ENCODE data around the gene SARM1.
"Not testable (repeated sequence)": the region's sequence is repeated elsewhere in the genome, so short reads cannot be mapped to it uniquely, and the experiment has no call there.

The SARM1 gene

DNA sequence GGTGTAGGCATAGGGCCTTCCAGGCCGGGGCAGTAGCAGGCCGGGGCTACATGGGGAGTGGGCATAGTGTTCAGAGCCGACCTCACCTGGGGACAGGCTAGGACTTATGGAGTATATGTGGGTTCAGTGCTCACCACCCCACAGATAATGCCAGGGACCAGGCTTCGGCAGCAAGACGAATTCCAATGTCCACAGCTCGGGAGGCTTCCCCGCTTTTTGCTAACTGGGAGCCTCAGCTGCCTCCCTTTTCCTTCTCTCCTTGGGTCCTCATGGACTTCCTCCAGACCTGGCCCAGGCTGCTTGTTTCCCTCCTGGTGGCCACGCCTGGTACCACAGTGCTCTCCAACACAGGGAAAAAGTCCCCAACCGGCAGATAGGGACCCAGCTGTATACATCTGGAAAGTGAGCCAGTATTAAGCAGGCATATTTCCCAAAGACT, 54.6 kb downstream of the SARM1 start:
- DNase-seq (ENCODE audit: low spot score): no peak

DNA sequence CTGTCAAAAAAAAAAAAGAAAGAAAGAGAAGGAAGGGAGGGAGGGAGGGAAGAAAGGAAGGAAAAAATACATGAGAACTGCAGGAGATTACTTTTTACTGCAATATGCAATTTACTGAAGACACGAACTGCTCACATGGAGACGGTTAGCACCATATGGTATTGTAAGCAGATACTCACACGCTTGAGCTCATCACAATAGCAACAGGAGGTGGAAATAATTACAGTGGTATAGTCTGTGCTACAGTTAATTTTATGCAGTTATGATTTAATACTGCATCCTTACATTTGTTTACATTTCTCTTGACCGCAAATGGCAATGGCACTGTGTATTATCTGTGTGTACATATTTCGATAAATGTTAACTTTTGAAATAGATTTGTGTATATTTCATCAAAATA, 55.9 kb downstream of the SARM1 start:
- no peak for DNase-seq (ENCODE audit: low spot score)

DNA sequence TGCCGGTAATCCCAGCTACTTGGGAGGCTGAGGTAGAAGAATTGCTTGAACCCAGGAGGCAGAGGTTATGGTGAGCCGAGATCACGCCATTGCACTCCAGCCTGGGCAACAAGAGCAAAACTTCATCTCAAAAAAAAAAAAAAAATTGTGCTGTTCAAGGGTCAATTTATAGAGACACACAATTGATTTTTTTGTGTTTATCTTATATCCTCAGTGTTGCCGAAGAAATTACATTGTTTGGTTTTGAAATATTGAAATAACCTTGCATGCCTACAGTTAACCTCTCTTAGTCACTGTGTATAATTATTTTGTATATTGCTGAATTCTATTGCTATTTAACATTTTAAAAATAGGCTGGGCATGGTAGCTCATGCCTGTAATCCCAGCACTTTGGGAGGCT, 56.5 kb downstream of the SARM1 start:
- not testable (repeated sequence) for DNase-seq (ENCODE audit: low spot score)

DNA sequence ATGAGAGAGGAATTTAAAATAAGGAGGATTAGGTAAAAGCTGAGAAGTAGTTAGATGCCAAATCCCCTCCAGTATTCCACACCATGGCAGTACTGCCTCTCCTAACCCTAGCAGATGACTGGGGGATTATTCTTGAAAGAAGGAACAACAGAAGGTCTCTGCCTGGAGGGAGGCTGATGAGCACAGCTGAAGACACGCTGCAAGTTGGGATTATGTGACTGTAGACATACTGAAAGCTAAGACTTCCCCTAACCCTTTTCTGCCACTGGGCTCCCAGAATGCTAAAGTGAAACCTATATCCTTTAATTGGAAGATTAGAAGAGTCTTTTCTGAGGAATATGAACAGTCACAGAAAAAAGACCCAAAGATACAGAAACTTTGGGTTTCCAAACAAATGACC, 62.2 kb downstream of the SARM1 start:
- no peak for DNase-seq (ENCODE audit: low spot score)

DNA sequence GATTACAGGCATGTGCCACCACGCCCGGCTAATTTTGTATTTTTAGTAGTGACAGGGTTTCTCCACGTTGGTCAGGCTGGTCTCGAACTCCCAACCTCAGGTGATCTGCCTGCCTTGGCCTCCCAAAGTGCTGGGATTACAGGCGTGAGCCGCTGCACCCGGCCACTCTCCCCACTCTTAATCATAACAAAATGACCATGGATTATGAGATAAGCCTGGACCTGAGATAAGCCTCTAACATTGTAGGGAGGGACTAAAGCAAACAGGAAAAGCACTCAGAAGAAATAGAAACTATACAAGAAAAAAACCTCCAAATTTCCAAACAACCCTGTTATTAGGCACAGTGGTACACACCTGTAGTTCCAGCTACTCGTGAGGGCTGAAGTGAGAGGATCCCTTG, 62.8 kb downstream of the SARM1 start:
- DNase-seq (ENCODE audit: low spot score): not testable (repeated sequence)

DNA sequence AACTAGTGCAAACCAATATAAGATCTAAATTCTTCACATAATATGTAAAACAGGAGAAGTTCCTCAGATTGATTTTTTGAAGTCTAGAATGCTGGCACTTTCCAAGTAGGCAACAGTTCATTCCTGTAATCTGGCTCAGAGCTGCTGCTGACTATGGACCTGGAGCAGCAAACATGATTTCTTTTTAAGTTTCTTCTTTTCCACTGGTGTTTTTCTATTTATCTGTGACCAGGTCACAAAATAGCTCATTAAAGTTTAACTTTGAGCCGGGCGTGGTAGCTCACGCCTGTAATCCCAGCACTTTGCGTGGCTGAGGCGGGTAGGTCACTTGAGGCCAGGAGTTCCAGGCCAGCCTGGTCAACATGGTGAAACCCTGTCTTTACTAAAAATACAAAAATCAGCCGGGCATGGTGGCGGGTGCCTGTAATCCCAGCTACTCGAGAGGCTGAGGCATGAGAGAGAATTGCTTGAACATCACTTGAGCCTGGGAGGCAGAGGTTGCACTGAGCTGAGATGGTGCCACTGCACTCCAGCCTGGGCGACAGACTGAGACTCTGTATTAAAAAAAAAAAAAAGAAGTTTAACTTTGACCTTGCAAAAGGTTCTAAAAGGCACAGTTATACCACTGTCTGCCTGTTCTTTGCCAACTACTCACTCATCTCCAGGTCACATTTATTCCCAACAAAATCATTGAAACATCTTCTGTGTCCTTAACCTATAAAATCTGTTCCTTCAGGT, 72.6 kb downstream of the SARM1 start:
- no peak for DNase-seq (ENCODE audit: low spot score)

DNA sequence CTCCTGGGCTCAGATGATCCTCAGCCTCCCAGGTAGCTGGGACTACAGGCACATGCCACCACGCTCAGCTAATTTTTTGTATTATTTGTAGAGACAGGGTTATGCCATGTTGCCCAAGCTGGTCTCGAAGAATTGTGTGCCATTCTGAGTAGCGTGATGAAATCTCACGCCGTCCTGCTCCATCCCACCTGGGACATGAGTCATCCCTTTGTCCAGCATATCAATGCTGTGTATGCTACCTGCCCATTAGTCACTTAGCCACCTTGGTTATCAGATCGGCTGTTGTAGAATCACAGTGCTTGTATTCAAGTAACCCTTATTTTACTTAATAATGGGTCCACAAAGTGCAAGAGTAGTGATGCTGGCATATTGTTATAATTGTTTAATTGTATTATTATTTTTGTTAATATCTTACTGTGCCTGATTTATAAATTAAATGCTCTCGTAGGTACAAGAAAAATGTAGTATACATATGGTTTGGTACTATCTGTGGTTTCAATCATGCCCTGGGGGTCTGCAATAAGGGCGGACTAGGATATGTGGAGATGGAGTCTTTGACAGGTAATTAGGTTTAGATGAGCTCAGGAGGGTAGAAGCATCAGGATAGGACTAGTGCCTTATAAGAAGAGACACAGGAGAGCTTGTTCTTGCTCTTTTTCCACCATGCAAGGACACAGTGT, 75.4 kb downstream of the SARM1 start:
- no peak for DNase-seq (ENCODE audit: low spot score)

DNA sequence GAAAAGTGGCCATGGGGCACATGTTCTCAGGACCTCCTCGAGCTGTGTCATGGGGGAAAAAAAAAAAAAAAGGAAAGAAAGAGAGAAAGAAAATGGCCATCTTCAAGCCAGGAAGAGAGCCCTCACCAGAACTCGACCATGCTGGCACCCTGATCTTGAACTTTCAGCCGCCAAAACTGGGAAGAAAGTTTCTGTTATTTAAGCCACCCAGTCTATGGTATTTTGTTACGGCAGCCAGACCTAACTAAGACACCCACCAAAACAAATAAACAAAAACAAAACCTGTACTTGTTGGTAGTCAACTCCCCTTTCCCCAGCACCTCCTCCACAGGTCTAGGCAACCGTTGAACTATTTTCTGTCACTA, 75.9 kb downstream of the SARM1 start:
- DNase-seq (ENCODE audit: low spot score): no peak

DNA sequence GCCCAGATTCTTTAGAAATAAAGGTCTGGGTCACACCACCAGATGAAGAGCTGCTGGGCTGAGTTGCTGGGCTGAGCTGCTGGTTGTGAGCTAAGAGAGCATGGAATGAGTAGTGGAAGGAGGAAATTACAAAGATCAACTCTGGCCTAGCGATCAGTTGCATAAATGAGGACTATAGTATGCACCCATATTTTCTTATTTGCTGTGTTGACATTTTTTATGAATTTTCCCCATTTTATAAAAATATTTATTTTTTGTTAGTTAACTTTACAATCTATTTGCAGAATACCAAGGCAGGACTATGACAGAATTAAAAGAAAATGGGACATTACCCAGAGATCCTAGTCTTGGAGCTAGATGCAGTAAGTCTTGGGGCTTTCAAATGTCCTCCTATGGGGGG, 78.4 kb downstream of the SARM1 start:
- DNase-seq (ENCODE audit: low spot score): no peak

All from RKO (cell line).